ENCODE measurements around the gene SLC17A6. TPM values are rescaled to one million over a fixed set of nuclear protein-coding genes. Genes with fewer than 3 reads are reported as not detected.

Gene SLC17A6
- total RNA-seq, 1 experiment from 2014 or later: not detected

- H3K27me3 ChIP-seq (replicated peaks; ENCODE audit: insufficient read depth, low read depth, low read length, poor library complexity): peaks cover 41% of the 10 kb centered on the region
- POLR2A ChIA-PET (ENCODE audit: low non-redundant PET): no interaction called here
Observed at GRCh38 chr11:22344081-22344480, 5.9 kb downstream of the SLC17A6 start.

GRCh38 chr11:22346282-22346681, 8.1 kb downstream of the SLC17A6 start:
- POLR2A ChIA-PET (ENCODE audit: low non-redundant PET): no interaction called here

More at GRCh38 chr11:22344081-22344480, 5.9 kb downstream of the SLC17A6 start:
- no TSS peak for BruUV-seq (replicated peaks)
- Histone ChIP-seq H3K4me3 (ENCODE audit: low read depth, low read length, poor library complexity, severe bottlenecking) (no peak overlapping the region), H3K36me3 (ENCODE audit: insufficient read depth, low read length, poor library complexity, severe bottlenecking) (no peaks in the 10 kb centered on the region), H3K9me3 (ENCODE audit: low read depth, low read length, poor library complexity, severe bottlenecking) (no peaks in the 10 kb centered on the region), H3K27ac (ENCODE audit: low read depth, low read length, poor library complexity, severe bottlenecking) (no peak overlapping the region), H3K4me1 (ENCODE audit: insufficient read depth, low read length, poor library complexity, severe bottlenecking) (no peaks in the 10 kb centered on the region)
- TF ChIP-seq EZH2 (IDR thresholded peaks at IDR 0.05; ENCODE audit: borderline replicate concordance, low read depth, low read length, poor library complexity, severe bottlenecking): no peak
- no peak for TF ChIP-seq CTCF (conservative IDR thresholded peaks at IDR 0.05; ENCODE audit: low read depth, low read length)
- intact Hi-C loops (cut with micrococcal nuclease; ENCODE audit: unreplicated experiment): no loop called here
- CTCF ChIA-PET: no interaction called here
- no peak for DNase-seq (ENCODE audit: low spot score)

GRCh38 chr11:22347857-22348487, 9.8 kb downstream of the SLC17A6 start:
- Histone ChIP-seq H3K4me1 (ENCODE audit: insufficient read depth, low read length, poor library complexity, severe bottlenecking) (no peaks in the 10 kb centered on the region), H3K36me3 (ENCODE audit: insufficient read depth, low read length, poor library complexity, severe bottlenecking) (no peaks in the 10 kb centered on the region), H3K4me3 (ENCODE audit: low read depth, low read length, poor library complexity, severe bottlenecking) (no peak overlapping the region), H3K9me3 (ENCODE audit: low read depth, low read length, poor library complexity, severe bottlenecking) (no peaks in the 10 kb centered on the region), H3K27ac (ENCODE audit: low read depth, low read length, poor library complexity, severe bottlenecking) (no peak overlapping the region), H3K27me3 (replicated peaks; ENCODE audit: insufficient read depth, low read depth, low read length, poor library complexity) (peaks cover 22% of the 10 kb centered on the region)
- TF ChIP-seq EZH2 (IDR thresholded peaks at IDR 0.05; ENCODE audit: borderline replicate concordance, low read depth, low read length, poor library complexity, severe bottlenecking) (no peak), CTCF (conservative IDR thresholded peaks at IDR 0.05; ENCODE audit: low read depth, low read length) (no peak)
- DNase-seq (ENCODE audit: low spot score): no peak
- BruUV-seq (replicated peaks): no TSS peak
- POLR2A ChIA-PET (ENCODE audit: low non-redundant PET): no interaction called here
- intact Hi-C loops (cut with micrococcal nuclease; ENCODE audit: unreplicated experiment): no loop called here
- CTCF ChIA-PET: no interaction called here

More at GRCh38 chr11:22346282-22346681, 8.1 kb downstream of the SLC17A6 start:
- Histone ChIP-seq H3K9me3 (ENCODE audit: low read depth, low read length, poor library complexity, severe bottlenecking) (no peaks in the 10 kb centered on the region), H3K27ac (ENCODE audit: low read depth, low read length, poor library complexity, severe bottlenecking) (no peak overlapping the region), H3K4me1 (ENCODE audit: insufficient read depth, low read length, poor library complexity, severe bottlenecking) (no peaks in the 10 kb centered on the region), H3K27me3 (replicated peaks; ENCODE audit: insufficient read depth, low read depth, low read length, poor library complexity) (peaks cover 25% of the 10 kb centered on the region), H3K36me3 (ENCODE audit: insufficient read depth, low read length, poor library complexity, severe bottlenecking) (no peaks in the 10 kb centered on the region), H3K4me3 (ENCODE audit: low read depth, low read length, poor library complexity, severe bottlenecking) (no peak overlapping the region)
- DNase-seq (ENCODE audit: low spot score): no peak
- intact Hi-C loops (cut with micrococcal nuclease; ENCODE audit: unreplicated experiment): no loop called here
- CTCF ChIA-PET: no interaction called here
- TF ChIP-seq CTCF (conservative IDR thresholded peaks at IDR 0.05; ENCODE audit: low read depth, low read length): no peak
- TF ChIP-seq EZH2 (IDR thresholded peaks at IDR 0.05; ENCODE audit: borderline replicate concordance, low read depth, low read length, poor library complexity, severe bottlenecking): no peak
- no TSS peak for BruUV-seq (replicated peaks)
